MG63 (cell line): ENCODE data around the gene PKLR. TPM values are rescaled to one million over a fixed set of nuclear protein-coding genes. Genes with fewer than 3 reads are reported as not detected.
"Not testable (repeated sequence)": the region's sequence is repeated elsewhere in the genome, so short reads cannot be mapped to it uniquely, and the experiment has no call there.

ENCODE experiments used
- DNase-seq: peaks from one replicate; pipeline ENCODE4 v3.0.0-alpha.2; 2020
- H3K27me3 ChIP-seq: fragments of 250-450 bp; sonication (Bioruptor Pico); 2 replicates; pipeline ENCODE4 v1.5.1; 2020; ENCODE audit warnings: mild to moderate bottlenecking, moderate library complexity
- H3K36me3 ChIP-seq: fragments of 250-450 bp; sonication (Bioruptor Pico); 2 replicates; pipeline ENCODE4 v1.5.1; 2020; ENCODE audit warnings: mild to moderate bottlenecking, moderate library complexity
- H3K4me3 ChIP-seq: fragments of 250-450 bp; sonication (Bioruptor Pico); 2 replicates; pipeline ENCODE4 v1.5.1; 2020; ENCODE audit warnings: mild to moderate bottlenecking, moderate library complexity
- H3K9me3 ChIP-seq: fragments of 250-450 bp; sonication (Bioruptor Pico); 2 replicates; pipeline ENCODE4 v1.5.1; 2020; ENCODE audit warnings: mild to moderate bottlenecking, moderate library complexity
- total RNA-seq: library from RNA; depleted of rRNA; stranded (reverse); fragments of >200 nt; shearing (Covaris generic); gene quantifications from 2 replicates; pipeline ENCODE4 v1.2.3, GENCODE V29; 2014; ENCODE audit warnings: low replicate concordance; rRNA removed

The PKLR gene
- total RNA-seq, result not detected in 2 replicates

DNA sequence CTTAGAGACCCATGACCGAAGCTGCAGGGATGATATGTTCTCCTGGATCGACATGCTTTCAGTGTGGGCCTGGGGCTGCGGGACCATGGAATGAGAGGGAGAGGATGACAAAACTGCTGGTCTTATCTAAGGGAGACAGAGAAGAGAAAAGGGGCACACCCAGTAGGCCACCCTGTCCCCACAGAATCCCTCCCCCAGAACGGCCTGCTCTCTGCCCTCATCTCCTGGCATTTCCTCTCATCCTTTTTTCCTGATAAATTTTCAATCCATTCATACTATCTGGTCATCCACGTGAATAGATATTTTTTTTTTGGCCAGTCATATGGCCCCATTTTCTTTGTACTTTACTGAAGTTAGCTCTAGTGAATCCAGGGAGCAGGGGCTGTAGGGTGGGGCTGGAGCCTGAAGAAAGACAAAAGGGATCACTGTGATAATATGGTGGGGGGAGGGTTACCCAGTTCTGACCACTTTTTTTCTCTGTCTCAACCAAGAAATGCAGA is at the start of gene PKLR:
Gene PKLR, minus strand, starts transcription at position 97 of the 500 bp plus-strand sequence. Its CDS starts 43 bp downstream, at position 54.
- no peaks in the 10 kb centered on the region for H3K36me3 ChIP-seq
- H3K4me3 ChIP-seq, result no peak within 1 kb of the TSS
- DNase-seq, result no peak
- H3K27me3 ChIP-seq, result no peaks in the 10 kb centered on the region; the same call in 1 of the 2 replicates
- no peaks in the 10 kb centered on the region for H3K9me3 ChIP-seq

DNA sequence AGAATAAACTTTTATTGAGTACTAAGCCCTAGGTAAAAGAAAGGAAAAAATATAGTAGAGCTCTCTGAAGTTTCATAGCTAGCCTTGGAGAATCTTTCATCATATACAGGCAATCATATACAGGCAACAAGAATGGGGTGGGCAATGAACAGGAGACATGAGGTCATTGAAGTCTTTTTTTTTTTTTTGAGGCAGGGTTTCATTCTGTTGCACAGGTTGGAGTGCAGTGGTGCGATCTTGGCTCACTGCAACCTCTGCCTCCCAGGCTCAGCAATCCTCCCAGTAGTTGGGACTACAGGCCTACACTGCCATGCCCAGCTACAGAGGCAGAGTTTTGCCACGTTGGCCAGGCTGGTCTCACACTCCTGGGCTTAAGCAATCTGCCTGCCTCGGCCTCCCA is 41.6 kb upstream of the PKLR start:
- H3K36me3 ChIP-seq, result peaks cover 80% of the 10 kb centered on the region
- H3K4me3 ChIP-seq, result no peak overlapping the region
- H3K27me3 ChIP-seq, result no peaks in the 10 kb centered on the region
- no peaks in the 10 kb centered on the region for H3K9me3 ChIP-seq
- no peak for DNase-seq

DNA sequence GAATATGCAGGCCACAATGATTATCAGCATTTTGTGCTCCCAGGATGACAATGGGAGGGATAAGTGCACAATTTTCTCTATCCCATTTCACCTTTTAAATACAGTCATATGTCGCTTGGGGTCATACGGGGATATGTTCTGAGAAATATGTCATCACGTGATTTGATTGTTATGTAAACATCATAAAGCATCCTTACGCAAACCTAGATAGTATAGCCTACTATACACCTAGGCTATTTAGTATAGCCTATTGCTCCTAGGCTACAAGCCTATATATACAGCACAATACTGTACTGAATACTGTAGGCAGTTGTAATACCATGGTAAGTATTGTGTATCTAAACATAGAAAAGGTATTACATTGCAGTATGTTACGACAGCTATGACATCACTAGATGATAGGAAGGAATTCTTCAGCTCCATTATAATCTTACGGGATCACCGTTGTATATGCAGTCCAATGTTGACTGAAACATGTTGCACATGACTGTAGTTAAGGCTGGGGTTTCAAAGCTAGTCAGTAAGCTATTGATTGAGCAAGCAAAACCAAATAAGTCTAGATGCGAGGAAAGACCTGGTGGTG is 38.4 kb upstream of the PKLR start:
- Histone ChIP-seq H3K4me3 (no peak overlapping the region), H3K36me3 (peaks cover 68% of the 10 kb centered on the region), H3K9me3 (no peaks in the 10 kb centered on the region), H3K27me3 (no peaks in the 10 kb centered on the region)
- no peak for DNase-seq

DNA sequence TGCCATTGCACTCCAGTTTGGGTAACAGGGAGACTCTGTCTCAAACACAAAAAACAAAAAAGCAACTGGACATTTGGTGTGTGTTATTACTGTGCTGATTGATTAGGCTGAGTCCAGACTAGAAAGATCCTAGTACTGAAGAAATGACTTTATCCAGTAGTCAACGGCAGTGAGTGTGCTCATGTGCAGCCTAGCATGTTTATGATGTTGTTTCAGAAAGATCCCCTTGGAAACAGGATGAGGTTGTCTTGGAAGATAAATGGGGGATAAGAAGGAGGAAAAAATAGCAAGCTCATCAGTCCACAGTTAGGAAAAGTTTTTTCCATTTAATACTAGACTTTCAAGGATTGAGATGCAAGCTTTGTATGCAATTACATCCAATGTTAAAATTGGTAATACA is 33.7 kb upstream of the PKLR start:
- no peak for DNase-seq
- H3K36me3 ChIP-seq, result peaks cover 54% of the 10 kb centered on the region
- no peaks in the 10 kb centered on the region for H3K9me3 ChIP-seq
- no peak overlapping the region for H3K4me3 ChIP-seq
- H3K27me3 ChIP-seq, result no peaks in the 10 kb centered on the region

DNA sequence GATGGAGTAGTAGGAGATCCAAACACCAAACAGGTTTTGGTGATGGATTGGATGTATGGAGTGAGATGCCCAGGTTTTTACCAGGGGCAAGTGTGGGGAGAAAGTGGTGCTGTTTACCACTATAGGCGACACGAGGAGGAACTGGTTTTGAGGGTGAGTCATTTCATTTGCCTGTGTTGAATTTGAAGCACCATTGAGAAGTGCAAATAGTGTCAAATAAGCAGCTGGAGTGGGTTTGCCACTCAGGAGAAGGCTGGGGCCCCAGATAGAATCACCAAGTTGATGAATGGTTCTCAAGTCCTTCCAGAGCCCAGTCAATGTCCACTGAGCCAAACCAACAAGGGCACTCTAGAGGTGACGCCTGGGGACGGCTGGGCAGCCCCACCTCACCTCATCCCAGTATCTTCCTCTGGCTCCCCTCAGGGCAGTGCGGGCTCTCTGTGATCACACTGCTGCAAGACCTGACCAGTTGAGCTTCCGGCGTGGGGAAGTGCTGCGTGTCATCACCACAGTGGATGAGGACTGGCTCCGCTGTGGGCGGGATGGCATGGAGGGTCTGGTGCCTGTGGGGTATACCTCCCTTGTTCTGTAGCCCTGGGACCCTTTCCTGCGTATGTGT is 28.9 kb upstream of the PKLR start:
- Histone ChIP-seq H3K4me3 (no peak overlapping the region), H3K9me3 (no peaks in the 10 kb centered on the region), H3K27me3 (no peaks in the 10 kb centered on the region), H3K36me3 (peaks cover 55% of the 10 kb centered on the region)
- no peak for DNase-seq

DNA sequence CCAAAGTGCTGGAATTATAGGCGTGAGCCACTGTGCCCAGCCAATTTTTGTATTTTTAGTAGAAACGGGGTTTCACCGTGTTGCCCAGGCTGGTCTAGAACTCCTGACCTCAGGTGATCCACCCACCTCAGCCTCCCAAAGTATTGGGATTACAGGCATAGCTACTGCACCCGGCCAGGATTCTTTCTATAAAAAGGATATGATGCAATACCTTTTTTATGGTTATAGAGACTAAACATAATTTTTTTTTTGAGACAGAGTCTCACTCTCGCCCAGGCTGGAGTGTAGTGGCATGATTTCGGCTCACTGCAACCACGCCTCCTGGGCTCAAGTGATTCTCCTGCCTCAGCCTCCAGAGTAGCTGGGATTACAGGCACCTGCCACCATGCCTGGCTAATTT is 27.6 kb upstream of the PKLR start:
- DNase-seq, H3K9me3 ChIP-seq, H3K4me3 ChIP-seq, H3K27me3 ChIP-seq: not testable (repeated sequence)
- H3K36me3 ChIP-seq, result peaks cover 55% of the 10 kb centered on the region

DNA sequence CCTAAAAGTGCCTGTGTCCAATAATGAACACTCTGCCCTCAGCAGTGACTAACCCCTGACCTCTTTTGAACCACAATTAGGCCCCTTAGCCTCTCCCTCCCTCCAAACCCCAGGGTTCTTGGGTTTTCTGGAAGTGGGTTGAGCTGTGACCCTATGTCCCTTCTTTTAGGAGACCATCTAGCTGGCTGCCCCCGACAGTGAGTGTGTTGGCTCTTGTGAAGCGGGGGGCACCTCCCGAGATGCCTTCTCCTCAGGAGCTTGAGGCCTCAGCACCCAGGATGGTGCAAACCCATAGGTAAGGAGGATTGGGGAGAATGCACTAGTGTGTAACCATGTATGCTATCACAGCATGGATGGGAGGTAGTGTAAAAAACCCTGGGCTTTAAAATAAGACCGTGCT is 26.7 kb upstream of the PKLR start:
- no peak overlapping the region for H3K4me3 ChIP-seq
- DNase-seq, result no peak
- no peaks in the 10 kb centered on the region for H3K9me3 ChIP-seq
- H3K27me3 ChIP-seq, result no peaks in the 10 kb centered on the region
- peaks cover 49% of the 10 kb centered on the region for H3K36me3 ChIP-seq

DNA sequence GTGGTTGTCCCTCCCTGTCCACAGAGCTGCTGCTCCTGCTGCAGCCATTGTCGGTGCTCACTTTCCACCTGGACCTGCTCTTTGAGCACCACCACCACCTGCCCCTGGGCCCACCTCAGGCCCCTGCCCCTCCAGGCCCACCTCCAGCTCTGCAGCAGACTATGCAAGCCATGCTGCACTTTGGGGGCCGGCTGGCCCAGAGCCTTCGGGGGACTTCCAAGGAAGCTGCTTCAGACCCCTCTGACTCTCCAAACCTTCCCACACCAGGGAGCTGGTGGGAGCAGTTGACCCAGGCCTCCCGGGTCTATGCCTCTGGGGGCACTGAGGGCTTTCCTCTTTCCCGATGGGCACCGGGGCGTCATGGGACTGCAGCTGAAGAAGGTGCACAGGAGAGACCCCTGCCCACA is 25.4 kb upstream of the PKLR start:
- no peaks in the 10 kb centered on the region for H3K27me3 ChIP-seq
- H3K36me3 ChIP-seq, result peaks cover 51% of the 10 kb centered on the region
- no peaks in the 10 kb centered on the region for H3K9me3 ChIP-seq
- no peak for DNase-seq
- H3K4me3 ChIP-seq, result no peak overlapping the region

DNA sequence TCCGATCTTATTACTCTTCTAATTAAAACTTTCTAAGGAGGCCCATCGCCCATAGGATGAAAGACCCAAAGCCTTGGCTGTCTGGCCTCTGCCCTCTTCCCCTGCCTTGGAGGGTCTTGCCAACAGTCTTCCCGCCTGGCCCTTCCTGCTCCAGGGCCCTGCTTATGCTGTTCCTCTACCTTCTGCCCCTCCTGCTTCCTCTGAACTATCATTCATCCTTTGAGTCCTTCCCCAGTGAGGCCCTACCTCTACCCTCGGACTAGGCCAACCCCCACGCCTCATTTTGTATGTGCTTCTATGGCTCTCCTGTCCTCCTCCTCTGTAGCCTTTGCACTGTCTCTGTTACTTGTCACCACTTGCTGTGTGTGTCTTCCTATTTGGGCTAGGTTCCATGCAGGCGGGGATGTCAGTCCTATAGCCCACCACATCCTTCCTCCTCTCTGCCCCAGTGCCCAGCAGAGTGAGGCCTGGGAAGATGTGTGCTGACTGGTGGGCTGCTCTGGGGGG is 24.8 kb upstream of the PKLR start:
- Histone ChIP-seq H3K9me3 (no peaks in the 10 kb centered on the region), H3K4me3 (no peak overlapping the region), H3K36me3 (peaks cover 49% of the 10 kb centered on the region), H3K27me3 (no peaks in the 10 kb centered on the region)
- no peak for DNase-seq

DNA sequence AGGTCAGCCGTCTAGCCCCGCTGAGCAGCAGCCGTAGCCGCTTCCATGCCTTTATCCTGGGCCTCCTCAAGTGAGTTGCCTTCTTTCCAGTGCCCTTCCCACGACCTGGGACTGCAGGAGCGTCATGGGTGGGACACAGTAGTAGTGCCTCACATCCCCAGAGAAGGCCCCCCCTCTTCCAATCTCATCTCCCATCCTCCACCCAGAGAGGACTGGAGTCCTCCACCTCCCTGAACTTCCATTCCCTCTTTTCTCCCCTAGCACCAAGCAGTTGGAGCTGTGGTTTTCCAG is 24.3 kb upstream of the PKLR start:
- Histone ChIP-seq H3K9me3 (no peaks in the 10 kb centered on the region), H3K4me3 (peak overlapping the region; percentile 79), H3K27me3 (no peaks in the 10 kb centered on the region), H3K36me3 (peaks cover 46% of the 10 kb centered on the region)
- DNase-seq, result no peak

DNA sequence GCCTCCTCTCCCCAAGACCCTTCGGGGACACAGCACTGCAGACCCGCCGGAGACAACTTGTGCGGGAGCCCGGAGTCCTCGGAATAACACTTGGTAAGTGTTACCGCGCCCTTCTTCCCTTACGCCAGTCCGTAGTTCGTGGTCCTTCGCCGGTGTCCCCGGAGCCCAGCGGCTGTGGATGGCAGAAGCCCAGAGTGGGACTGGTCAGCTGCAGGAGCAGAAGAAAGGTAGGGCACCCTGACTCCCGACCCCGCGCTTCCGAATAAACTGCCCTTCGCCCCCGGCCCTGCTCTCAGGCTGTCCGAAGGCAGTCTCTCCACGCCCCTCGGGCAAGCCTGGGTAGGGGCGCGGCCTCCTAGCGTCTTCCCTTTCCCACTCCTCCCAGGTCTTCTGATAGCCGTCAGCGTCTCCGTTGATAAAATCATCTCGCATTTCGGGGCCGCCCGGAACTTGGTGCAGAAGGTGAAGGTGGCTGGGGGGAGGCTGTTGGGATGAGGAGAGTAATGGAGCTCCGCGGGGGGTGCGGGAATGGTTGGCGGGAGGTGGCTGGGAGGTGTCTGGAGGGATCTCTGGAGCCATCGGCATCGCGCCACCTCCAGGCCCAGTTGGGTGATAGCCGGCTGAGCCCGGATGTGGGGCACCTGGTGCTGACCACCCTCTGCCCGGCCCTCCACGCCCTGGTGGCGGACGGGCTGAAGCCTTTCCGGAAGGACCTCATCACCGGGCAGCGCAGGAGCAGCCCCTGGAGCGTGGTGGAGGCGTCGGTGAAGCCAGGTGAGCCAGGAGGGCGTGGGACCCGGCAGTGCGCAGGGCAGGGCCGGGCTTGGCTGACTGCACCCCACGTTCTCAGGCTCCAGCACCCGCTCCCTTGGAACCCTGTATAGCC is 23.7 kb upstream of the PKLR start:
- peak; percentile 61 for DNase-seq
- Histone ChIP-seq H3K9me3 (no peaks in the 10 kb centered on the region), H3K36me3 (peaks cover 44% of the 10 kb centered on the region), H3K27me3 (no peaks in the 10 kb centered on the region), H3K4me3 (peak overlapping the region; percentile 79)

DNA sequence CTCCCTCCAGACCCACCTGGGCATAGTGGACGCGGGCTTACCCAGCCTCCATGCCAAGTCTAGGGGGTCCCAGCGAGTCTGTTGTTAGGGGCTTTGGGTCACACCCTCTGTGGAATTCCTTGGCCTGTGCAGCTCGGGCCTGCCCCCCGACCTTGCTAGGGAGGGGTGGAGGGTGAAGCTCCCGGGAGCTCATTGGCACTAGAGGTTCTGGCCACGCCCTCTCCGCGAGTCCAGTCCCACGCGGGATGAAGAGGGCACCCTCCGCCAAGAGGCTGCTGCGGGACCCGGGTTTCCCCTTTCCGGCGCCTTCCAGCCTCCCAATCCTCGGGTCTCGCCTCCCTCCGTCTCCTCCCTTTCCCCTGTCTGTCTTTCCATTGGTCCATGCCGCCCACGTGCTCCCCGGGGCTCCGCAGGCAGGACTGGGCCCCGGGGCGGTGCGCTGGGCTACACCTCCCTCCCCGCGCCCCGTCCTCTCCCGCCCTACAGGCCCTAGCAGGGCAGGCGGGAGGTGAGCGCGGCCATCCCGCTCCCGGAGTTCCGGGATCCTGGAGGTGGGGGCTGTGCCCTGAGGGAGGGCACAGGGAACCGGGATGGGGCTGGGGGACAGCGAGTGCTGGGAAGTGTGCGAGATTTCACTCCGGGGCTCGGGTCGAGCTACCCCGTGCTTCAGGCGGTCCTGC is 22.9 kb upstream of the PKLR start:
- Histone ChIP-seq H3K36me3 (peaks cover 39% of the 10 kb centered on the region), H3K27me3 (no peaks in the 10 kb centered on the region), H3K4me3 (peak overlapping the region; percentile 79), H3K9me3 (no peaks in the 10 kb centered on the region)
- peak; percentile 99 for DNase-seq

DNA sequence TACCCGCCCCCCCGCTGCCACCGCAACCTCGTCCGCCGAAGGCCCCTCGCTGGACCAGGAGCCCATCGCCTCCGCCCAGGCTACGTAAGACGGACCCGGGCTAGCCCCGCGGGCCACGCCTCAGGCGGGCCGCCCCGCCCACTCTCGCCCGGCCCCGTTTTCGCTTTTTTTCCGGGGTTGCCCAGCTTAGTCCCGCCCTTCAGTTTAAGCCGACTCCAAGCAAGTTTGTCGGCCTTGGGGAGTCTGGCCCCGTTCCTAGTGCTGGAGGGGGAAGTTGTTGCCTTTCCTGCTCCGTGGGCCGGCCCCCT is 22.4 kb upstream of the PKLR start:
- Histone ChIP-seq H3K9me3 (no peaks in the 10 kb centered on the region), H3K4me3 (peak overlapping the region; percentile 79), H3K27me3 (no peaks in the 10 kb centered on the region), H3K36me3 (peaks cover 41% of the 10 kb centered on the region)
- peak; percentile 92 for DNase-seq

DNA sequence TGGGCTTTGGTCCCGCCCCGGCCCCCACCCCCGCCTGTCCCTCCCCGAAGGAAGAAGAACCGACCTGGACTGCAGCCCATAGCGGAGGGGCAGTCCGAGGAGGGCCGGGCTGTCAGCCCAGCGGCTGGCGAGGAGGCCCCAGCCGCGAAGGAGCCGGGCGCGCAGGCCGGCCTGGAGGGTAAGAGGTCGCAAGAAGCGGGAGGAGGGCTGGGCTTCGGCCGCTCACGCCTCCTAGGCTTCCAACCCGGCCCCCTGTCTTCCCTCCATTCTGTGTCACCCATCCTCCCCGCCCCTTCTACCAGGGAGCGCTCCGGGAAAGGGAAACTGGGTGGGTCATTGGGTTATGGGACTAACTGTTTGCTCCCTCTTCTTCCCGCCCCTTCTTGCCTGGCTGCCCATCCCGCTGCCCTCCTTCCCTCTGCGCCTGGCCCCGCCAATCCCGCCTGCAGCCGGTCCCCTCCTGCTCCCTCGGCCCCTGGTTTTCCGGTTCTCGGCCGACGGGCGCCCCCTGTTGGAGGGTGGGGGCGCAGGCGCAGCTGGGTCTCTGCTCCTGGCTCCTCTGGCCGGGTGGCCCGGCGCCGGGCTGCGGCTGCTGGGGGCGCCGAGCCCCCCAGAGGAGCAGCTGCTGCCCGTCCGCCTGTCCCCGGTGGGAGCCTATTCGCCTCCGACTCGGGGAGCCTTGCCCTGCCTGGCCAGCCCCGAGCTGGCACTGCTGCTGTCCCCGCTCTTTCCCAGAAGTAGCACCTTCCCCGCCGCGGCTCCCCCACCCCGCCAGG is 21.9 kb upstream of the PKLR start:
- Histone ChIP-seq H3K36me3 (peaks cover 41% of the 10 kb centered on the region), H3K4me3 (peak overlapping the region; percentile 79), H3K9me3 (no peaks in the 10 kb centered on the region), H3K27me3 (no peaks in the 10 kb centered on the region)
- peak; percentile 98 for DNase-seq

DNA sequence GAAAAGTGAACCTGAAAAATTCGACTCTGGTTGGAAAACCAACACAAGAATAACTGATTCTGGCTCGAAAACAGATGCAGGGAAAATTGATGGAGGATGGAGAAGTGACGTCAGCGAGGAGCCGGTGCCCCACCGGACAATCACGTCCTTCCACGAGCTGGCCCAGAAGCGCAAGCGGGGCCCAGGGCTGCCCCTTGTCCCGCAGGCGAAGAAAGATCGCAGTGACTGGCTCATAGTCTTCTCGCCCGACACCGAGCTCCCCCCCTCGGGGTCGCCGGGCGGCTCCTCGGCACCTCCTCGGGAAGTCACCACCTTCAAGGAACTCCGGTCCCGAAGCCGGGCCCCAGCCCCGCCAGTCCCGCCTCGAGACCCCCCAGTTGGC is 21.3 kb upstream of the PKLR start:
- no peaks in the 10 kb centered on the region for H3K9me3 ChIP-seq
- peaks cover 41% of the 10 kb centered on the region for H3K36me3 ChIP-seq
- peak overlapping the region; percentile 79 for H3K4me3 ChIP-seq
- DNase-seq, result no peak
- H3K27me3 ChIP-seq, result no peaks in the 10 kb centered on the region
